Uterus (tissue), 4 donors: ENCODE measurements around the gene HSPA4L. TPM values are rescaled to one million over a fixed set of nuclear protein-coding genes. Genes with fewer than 3 reads are reported as not detected.

Experiments used
- DNase-seq, 2 donors: peaks; one replicate each; pipeline ENCODE4 v3.0.0-alpha.2; 2019 to 2020
- H3K27ac ChIP-seq, 2 donors: fragments of 200-600 bp; sonication (generic); 1 replicate in 1 of 2; 2 replicates in 1 of 2; pipeline ENCODE4 v1.5.1; 2016 to 2018
- H3K27me3 ChIP-seq, 2 donors: fragments of 200-600 bp; sonication (generic); one replicate each; pipeline ENCODE4 v1.5.1; 2018 to 2019; ENCODE audit warnings: control low read depth in 1 of 2
- H3K36me3 ChIP-seq, 2 donors: fragments of 200-600 bp; sonication (generic); one replicate each; pipeline ENCODE4 v1.5.1; 2019; ENCODE audit warnings: control low read depth in 1 of 2
- H3K4me1 ChIP-seq, 2 donors: fragments of 200-600 bp; sonication (generic); one replicate each; pipeline ENCODE4 v1.5.1; 2018 to 2019; ENCODE audit warnings: control low read depth in 1 of 2
- H3K4me3 ChIP-seq, 2 donors: fragments of 200-600 bp; sonication (generic); 1 replicate in 1 of 2; 2 replicates in 1 of 2; pipeline ENCODE4 v1.5.1; 2018 to 2019; ENCODE audit warnings: mild to moderate bottlenecking in 1 of 2
- H3K9me3 ChIP-seq, 2 donors: fragments of 200-600 bp; sonication (generic); one replicate each; pipeline ENCODE4 v1.5.1; 2019; ENCODE audit warnings: control low read depth in 1 of 2
- POLR2A ChIP-seq, 2 donors: fragments of 450-650 bp; IDR thresholded peaks; one replicate each; pipeline ENCODE4 v1.6.1; 2016; ENCODE audit warnings: antibody characterized with exemption in 2 of 2, mild to moderate bottlenecking in 1 of 2, moderate library complexity in 1 of 2
- intact Hi-C: fragments of 100-400 bp; cut with DNase I; formaldehyde crosslinking; loops from one replicate; pipeline ENCODE4 v1.15.1; 2023; ENCODE audit warnings: low total_unique reads
- total RNA-seq, 4 donors: library from RNA; depleted of rRNA in 3 of 4; stranded (reverse); fragments of >200 nt in 3 of 4; gene quantifications; one replicate each; pipeline versions ENCODE4 v1.1.0 to v1.2.4, GENCODE V29; 2014 to 2023
- TF ChIP-seq, protein P1 (sequence below), 4 experiments: fragments of 200-600 bp in 2 of 4; fragments of 450-650 bp in 2 of 4; sonication (generic) in 2 of 4; IDR thresholded peaks; one replicate each; pipeline ENCODE4 v1.5.1; 2016 to 2019; ENCODE audit warnings: antibody characterized with exemption in 4 of 4, mild to moderate bottlenecking in 2 of 4, moderate library complexity in 1 of 4
- donor health status: DM: yes; HTN: yes; CAD: no.

The HSPA4L gene
- total RNA-seq, 4 donors from 2014 or later, result 0.26 to 7.2 (median 2.8) TPM

DNA sequence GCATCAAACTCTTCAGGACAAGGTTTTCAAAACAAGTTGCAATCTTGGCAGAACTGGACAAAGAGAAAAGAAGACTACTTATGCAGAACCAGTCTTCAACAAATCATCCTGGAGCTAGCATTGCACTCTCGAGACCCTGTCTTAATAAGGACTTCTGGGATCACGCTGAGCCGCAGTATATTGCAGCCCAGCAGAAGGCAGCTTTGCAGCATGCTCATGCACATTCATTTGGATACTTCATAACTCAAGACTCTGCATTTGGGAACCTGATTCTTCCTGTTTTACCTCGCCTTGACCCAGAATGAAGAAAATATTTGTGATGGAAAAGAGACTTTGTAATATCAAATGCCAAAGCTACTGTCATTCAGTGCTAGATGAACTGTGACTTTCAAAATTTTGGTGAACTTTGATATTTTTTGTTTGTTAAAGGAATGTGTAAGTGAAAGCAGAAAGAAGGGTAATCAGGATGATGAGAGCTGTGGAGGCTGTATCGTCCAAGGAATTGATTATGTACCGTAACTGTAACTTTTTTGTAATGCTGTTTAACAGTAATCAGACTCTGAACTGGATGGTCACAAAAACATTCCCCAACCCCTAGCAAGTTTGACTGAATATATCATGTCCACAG lies 27.2 kb downstream of the HSPA4L start:
- Histone ChIP-seq H3K27me3 (no peaks in the 10 kb centered on the region), H3K4me1 (no peaks in the 10 kb centered on the region), H3K9me3 (no peaks in the 10 kb centered on the region), H3K4me3 (no peak overlapping the region), H3K27ac (no peak overlapping the region), H3K36me3 (peaks cover 0 to 6% of the 10 kb centered on the region in 2 donors)
- intact Hi-C loops, result no loop called here
- no peak for DNase-seq
- no peak for TF ChIP-seq POLR2A (IDR thresholded peaks at IDR 0.05)
- TF ChIP-seq, protein P1, sequence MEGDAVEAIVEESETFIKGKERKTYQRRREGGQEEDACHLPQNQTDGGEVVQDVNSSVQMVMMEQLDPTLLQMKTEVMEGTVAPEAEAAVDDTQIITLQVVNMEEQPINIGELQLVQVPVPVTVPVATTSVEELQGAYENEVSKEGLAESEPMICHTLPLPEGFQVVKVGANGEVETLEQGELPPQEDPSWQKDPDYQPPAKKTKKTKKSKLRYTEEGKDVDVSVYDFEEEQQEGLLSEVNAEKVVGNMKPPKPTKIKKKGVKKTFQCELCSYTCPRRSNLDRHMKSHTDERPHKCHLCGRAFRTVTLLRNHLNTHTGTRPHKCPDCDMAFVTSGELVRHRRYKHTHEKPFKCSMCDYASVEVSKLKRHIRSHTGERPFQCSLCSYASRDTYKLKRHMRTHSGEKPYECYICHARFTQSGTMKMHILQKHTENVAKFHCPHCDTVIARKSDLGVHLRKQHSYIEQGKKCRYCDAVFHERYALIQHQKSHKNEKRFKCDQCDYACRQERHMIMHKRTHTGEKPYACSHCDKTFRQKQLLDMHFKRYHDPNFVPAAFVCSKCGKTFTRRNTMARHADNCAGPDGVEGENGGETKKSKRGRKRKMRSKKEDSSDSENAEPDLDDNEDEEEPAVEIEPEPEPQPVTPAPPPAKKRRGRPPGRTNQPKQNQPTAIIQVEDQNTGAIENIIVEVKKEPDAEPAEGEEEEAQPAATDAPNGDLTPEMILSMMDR (IDR thresholded peaks at IDR 0.05), result no peak

DNA sequence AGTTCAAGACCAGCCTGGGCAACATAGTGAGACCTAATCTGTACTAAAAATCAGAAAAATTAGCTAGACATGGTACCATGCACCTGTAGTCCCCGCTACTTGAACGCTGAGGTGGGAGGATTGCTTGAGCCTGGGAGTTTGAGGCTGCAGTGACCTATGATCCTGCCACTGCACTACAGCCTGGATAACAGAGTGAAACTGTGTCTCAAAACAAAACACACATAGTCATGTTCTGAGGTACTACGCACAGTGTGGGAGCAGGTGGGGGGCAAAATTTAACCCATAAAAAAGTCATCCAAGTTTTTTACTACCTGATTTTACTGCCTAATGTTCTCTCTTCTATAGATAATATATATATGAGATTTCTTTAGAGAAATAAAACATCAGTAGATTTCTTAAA lies 28.4 kb downstream of the HSPA4L start:
- H3K27ac ChIP-seq, result no peak overlapping the region
- DNase-seq, result no peak
- H3K4me3 ChIP-seq, result no peak overlapping the region
- no peaks in the 10 kb centered on the region for H3K9me3 ChIP-seq
- TF ChIP-seq POLR2A (IDR thresholded peaks at IDR 0.05), result no peak
- TF ChIP-seq, protein P1 (IDR thresholded peaks at IDR 0.05), result no peak
- H3K27me3 ChIP-seq, result no peaks in the 10 kb centered on the region
- intact Hi-C loops, result no loop called here
- H3K36me3 ChIP-seq, result peaks cover 0 to 6% of the 10 kb centered on the region in 2 donors
- H3K4me1 ChIP-seq, result no peaks in the 10 kb centered on the region

DNA sequence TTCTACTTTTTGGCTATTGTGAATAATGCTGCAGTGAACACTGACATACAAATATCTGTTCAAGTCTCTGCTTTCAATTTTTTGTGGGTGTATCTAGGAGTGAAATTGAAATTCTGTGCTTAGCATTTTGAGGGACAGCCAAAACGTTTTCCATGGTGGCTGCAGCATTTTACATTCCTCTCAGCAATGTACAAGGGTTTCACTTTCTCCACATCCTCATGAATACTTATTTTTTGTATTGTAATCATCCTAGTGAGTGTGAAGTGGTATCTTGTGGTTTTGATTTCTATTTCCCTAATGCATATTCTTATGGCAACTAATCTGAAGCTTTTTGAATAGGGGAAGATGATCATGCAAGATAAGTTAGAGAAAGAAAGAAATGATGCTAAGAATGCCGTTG lies 40.3 kb downstream of the HSPA4L start:
- TF ChIP-seq, protein P1 (IDR thresholded peaks at IDR 0.05), result no peak
- no peak for TF ChIP-seq POLR2A (IDR thresholded peaks at IDR 0.05)
- H3K4me3 ChIP-seq, result no peak overlapping the region
- H3K27me3 ChIP-seq, result no peaks in the 10 kb centered on the region
- H3K36me3 ChIP-seq, result peaks cover 0 to 3% of the 10 kb centered on the region in 2 donors
- DNase-seq, result no peak
- H3K27ac ChIP-seq, result no peak overlapping the region
- intact Hi-C loops, result no loop called here
- H3K9me3 ChIP-seq, result no peaks in the 10 kb centered on the region
- no peaks in the 10 kb centered on the region for H3K4me1 ChIP-seq

DNA sequence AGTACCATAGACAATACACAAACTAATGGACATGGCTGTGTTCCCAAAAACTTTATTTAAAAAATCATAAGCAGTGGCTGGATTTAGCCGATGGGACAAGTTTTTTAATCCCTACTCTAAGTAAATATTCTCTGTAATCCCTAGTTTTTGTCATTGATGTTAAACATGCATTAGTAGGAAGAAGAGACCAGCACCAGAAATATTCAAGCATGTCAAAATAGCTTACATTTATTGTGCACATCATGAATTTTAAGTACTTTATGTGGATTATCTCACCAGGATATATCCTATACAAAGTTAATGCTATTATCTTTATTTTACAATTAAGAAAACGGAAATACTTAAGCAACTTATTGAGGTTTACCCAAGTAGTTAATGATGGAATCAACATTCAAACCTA lies 46.0 kb downstream of the HSPA4L start:
- Histone ChIP-seq H3K4me3 (no peak overlapping the region), H3K27ac (no peak overlapping the region), H3K27me3 (no peaks in the 10 kb centered on the region), H3K4me1 (no peaks in the 10 kb centered on the region), H3K9me3 (no peaks in the 10 kb centered on the region), H3K36me3 (no peaks in the 10 kb centered on the region)
- no peak for DNase-seq
- TF ChIP-seq, protein P1 (IDR thresholded peaks at IDR 0.05), result no peak
- no peak for TF ChIP-seq POLR2A (IDR thresholded peaks at IDR 0.05)
- intact Hi-C loops, result no loop called here

DNA sequence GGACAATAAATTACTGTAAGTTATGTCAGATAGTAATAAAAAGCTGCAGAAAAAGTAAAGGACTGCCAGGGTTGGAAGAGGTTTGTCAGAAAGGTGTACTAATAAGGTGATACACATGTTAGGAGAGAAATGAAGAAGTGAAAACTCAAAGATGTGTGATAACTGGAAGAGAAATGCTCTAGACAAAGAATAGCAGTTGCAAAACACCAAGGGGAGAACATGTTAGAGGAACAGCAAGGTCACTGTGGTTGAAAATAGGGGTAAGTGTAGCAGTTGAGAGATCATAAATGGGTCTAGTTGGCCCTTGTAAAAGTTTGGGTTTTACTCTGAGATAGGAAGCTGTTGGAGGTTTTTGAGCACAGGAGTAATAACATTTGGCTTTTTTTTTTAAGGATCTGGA lies 46.9 kb downstream of the HSPA4L start:
- TF ChIP-seq, protein P1 (IDR thresholded peaks at IDR 0.05), result no peak
- TF ChIP-seq POLR2A (IDR thresholded peaks at IDR 0.05), result no peak
- Histone ChIP-seq H3K9me3 (no peaks in the 10 kb centered on the region), H3K36me3 (no peaks in the 10 kb centered on the region), H3K27me3 (no peaks in the 10 kb centered on the region), H3K27ac (no peak overlapping the region), H3K4me3 (no peak overlapping the region), H3K4me1 (no peaks in the 10 kb centered on the region)
- intact Hi-C loops, result no loop called here
- no peak for DNase-seq
